Measurements from ENCODE around the gene SIT1.

Gene SIT1

GRCh38 chr9:35666045-35666444 lies 15.3 kb upstream of the SIT1 start:
- TF ChIP-seq GABPA (IDR thresholded peaks at IDR 0.05; ENCODE audit: low read depth) (no peak), POLR2AphosphoS5 (IDR thresholded peaks at IDR 0.05; ENCODE audit: low read depth) (no peak), REST (IDR thresholded peaks at IDR 0.05; ENCODE audit: insufficient replicate concordance, low read depth) (no peak), CTCF (IDR thresholded peaks at IDR 0.05; ENCODE audit: insufficient read depth, low read length) (no peak), SPI1 (IDR thresholded peaks at IDR 0.05; ENCODE audit: borderline replicate concordance, low read depth) (no peak)
- Histone ChIP-seq H3K27me3 (ENCODE audit: insufficient read depth, poor library complexity, severe bottlenecking) (no peaks in the 10 kb centered on the region), H3K4me3 (replicated peaks; ENCODE audit: insufficient read depth, low read length) (no peak overlapping the region), H3K27ac (replicated peaks) (no peak overlapping the region)
- no peak for DNase-seq (ENCODE audit: low read depth in 1 of 2, low spot score in 1 of 2)

GRCh38 chr9:35665471-35665818 lies 14.7 kb upstream of the SIT1 start:
- no peak for DNase-seq (ENCODE audit: low read depth in 1 of 2, low spot score in 1 of 2)
- Histone ChIP-seq H3K27ac (replicated peaks) (peak overlapping the region; percentile 74), H3K4me3 (replicated peaks; ENCODE audit: insufficient read depth, low read length) (peak overlapping the region; percentile 64), H3K27me3 (ENCODE audit: insufficient read depth, poor library complexity, severe bottlenecking) (no peaks in the 10 kb centered on the region)
- no peak for TF ChIP-seq POLR2AphosphoS5 (IDR thresholded peaks at IDR 0.05; ENCODE audit: low read depth)
- TF ChIP-seq CTCF (IDR thresholded peaks at IDR 0.05; ENCODE audit: insufficient read depth, low read length): no peak
- TF ChIP-seq GABPA (IDR thresholded peaks at IDR 0.05; ENCODE audit: low read depth): no peak
- no peak for TF ChIP-seq REST (IDR thresholded peaks at IDR 0.05; ENCODE audit: insufficient replicate concordance, low read depth)
- no peak for TF ChIP-seq SPI1 (IDR thresholded peaks at IDR 0.05; ENCODE audit: borderline replicate concordance, low read depth)

GRCh38 chr9:35664531-35665470 lies 14.1 kb upstream of the SIT1 start, which contains the start of gene ARHGEF39:
Gene ARHGEF39, minus strand, starts transcription at chr9:35665195. Its CDS starts 26 bp downstream, at chr9:35665169.
- Histone ChIP-seq H3K27me3 (ENCODE audit: insufficient read depth, poor library complexity, severe bottlenecking) (no peaks in the 10 kb centered on the region), H3K4me3 (replicated peaks; ENCODE audit: insufficient read depth, low read length) (peak within 1 kb of the TSS; percentile 64), H3K27ac (replicated peaks) (peak within 1 kb of the TSS; percentile 74)
- TF ChIP-seq REST (IDR thresholded peaks at IDR 0.05; ENCODE audit: insufficient replicate concordance, low read depth) (no peak), POLR2AphosphoS5 (IDR thresholded peaks at IDR 0.05; ENCODE audit: low read depth) (peak; percentile 85), SPI1 (IDR thresholded peaks at IDR 0.05; ENCODE audit: borderline replicate concordance, low read depth) (no peak), GABPA (IDR thresholded peaks at IDR 0.05; ENCODE audit: low read depth) (peak; percentile 64), CTCF (IDR thresholded peaks at IDR 0.05; ENCODE audit: insufficient read depth, low read length) (no peak)
- peak; percentile 81 to 83 for DNase-seq (ENCODE audit: low read depth in 1 of 2, low spot score in 1 of 2)
